ENCODE data around the gene TBX2.

- TF ChIP-seq CTCF (IDR thresholded peaks at IDR 0.05) (no peak), POLR2A (IDR thresholded peaks at IDR 0.05) (no peak)
Observed at GRCh38 chr17:61411261-61412142, 11.9 kb downstream of the TBX2 start.
